PC-9 (cell line): ENCODE measurements around the gene CTDP1.

ENCODE experiments used
- EZH2 ChIP-seq: fragments of 200-600 bp; sonication (generic); IDR thresholded peaks from 2 replicates; pipeline ENCODE4 v1.8.0; 2017; ENCODE audit warnings: antibody characterized with exemption, low read depth
- TF ChIP-seq, protein P1 (sequence below): fragments of 200-600 bp; sonication (generic); conservative IDR thresholded peaks from 2 replicates; pipeline ENCODE4 v1.6.1; 2017; ENCODE audit warnings: mixed run types, antibody characterized with exemption, mild to moderate bottlenecking, moderate library complexity

DNA sequence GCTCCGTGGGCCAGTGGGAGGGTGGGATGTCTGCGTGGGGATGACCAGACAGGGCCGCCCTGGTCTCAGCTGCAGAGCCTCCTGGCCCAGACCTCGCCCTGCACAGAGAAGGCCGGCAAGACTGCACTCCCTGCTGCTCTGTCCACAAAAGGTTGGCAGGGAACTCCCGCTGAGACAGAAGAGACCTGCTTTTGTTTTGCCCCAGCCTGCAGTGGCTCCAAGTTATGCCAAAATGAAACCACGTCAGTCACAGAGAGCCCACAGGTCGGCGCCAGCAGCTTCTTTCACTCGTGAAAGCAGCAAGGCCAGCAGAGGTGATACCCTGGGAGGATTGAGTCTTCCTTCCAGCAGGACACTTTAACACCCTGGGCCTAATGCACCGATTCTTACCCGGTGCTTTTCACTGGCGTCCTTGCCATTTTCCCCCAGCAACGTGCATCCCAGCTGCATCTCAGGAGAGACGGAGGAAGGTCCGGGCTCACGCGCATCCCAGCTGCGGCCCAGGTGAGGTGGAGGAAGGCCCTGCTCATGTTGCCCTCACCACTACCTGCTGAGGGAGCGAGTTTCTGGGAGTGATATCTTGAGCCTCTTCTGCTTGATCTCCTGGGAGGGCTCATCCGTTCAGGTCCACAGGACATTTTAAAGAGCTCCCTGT, 22.1 kb upstream of the CTDP1 start:
- TF ChIP-seq, protein P1, sequence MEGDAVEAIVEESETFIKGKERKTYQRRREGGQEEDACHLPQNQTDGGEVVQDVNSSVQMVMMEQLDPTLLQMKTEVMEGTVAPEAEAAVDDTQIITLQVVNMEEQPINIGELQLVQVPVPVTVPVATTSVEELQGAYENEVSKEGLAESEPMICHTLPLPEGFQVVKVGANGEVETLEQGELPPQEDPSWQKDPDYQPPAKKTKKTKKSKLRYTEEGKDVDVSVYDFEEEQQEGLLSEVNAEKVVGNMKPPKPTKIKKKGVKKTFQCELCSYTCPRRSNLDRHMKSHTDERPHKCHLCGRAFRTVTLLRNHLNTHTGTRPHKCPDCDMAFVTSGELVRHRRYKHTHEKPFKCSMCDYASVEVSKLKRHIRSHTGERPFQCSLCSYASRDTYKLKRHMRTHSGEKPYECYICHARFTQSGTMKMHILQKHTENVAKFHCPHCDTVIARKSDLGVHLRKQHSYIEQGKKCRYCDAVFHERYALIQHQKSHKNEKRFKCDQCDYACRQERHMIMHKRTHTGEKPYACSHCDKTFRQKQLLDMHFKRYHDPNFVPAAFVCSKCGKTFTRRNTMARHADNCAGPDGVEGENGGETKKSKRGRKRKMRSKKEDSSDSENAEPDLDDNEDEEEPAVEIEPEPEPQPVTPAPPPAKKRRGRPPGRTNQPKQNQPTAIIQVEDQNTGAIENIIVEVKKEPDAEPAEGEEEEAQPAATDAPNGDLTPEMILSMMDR = no peak
- TF ChIP-seq EZH2 = no peak
